T-helper 17 cell (primary cell): ENCODE measurements around the gene GMNC. TPM values are rescaled to one million over a fixed set of nuclear protein-coding genes. Genes with fewer than 3 reads are reported as not detected.

Source experiments
- ATAC-seq: fragments of 150-1000 bp; cut with Tn5 transposase; 2 replicates; pipeline ENCODE4 v1.10.0; 2021; ENCODE audit warnings: mild to moderate bottlenecking, moderate library complexity
- DNase-seq, 3 donors: peaks; one replicate each; pipeline versions ENCODE4 v3.0.0 to v3.0.0-alpha.2; 2020 to 2021
- H3K9me3 ChIP-seq: one replicate; pipeline ENCODE4 v1.7.0; 2013; ENCODE audit warnings: low read length, mild to moderate bottlenecking; ENCODE audit not compliant: control insufficient read depth, poor library complexity, severe bottlenecking
- H3K27ac Mint-ChIP-seq: one replicate; pipeline ENCODE4 v1.8.0; 2022; ENCODE audit warnings: mild to moderate bottlenecking, moderate library complexity, mixed read lengths
- H3K27me3 Mint-ChIP-seq: one replicate; pipeline ENCODE4 v1.8.0; 2022; ENCODE audit warnings: mixed read lengths
- H3K36me3 Mint-ChIP-seq: one replicate; pipeline ENCODE4 v1.8.0; 2022; ENCODE audit warnings: low read depth, mixed read lengths
- H3K4me1 Mint-ChIP-seq: one replicate; pipeline ENCODE4 v1.8.0; 2022; ENCODE audit warnings: mild to moderate bottlenecking, mixed read lengths
- H3K4me3 Mint-ChIP-seq: one replicate; pipeline ENCODE4 v1.8.0; 2022; ENCODE audit warnings: mild to moderate bottlenecking, moderate library complexity, mixed read lengths
- total RNA-seq, 4 donors: library from RNA in 2 of 4; stranded (reverse) in 2 of 4; gene quantifications; one replicate each; pipeline ENCODE4 v1.2.3 and lab custom pipeline; 2022 to 2026

The GMNC gene
- total RNA-seq, 2 donors from 2014 or later = not detected

DNA sequence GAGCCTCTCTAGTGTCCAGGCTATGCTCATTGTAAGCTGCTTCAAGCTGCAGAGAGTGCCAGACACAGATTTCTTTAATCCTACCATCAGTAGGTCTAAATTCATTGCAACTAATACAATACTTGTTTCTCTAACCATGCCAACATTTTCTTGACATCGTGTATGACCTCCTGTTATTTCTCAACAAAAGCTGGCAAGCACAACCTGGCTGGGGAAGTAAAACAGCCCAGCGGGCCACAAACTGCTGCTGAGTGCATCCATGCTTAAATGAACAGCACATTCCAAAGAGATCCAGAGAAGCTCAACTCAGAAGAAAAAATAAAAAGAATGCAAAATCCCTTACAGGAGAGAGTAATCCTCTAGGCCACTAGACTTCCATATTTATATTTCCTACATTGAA, 36.5 kb downstream of the GMNC start:
- Mint-ChIP-seq H3K4me1 (no peaks in the 10 kb centered on the region), H3K27me3 (no peaks in the 10 kb centered on the region), H3K4me3 (no peak overlapping the region), H3K36me3 (no peaks in the 10 kb centered on the region), H3K27ac (no peak overlapping the region)
- H3K9me3 ChIP-seq = no peaks in the 10 kb centered on the region
- DNase-seq (no peak), ATAC-seq (no peak)

- Mint-ChIP-seq H3K4me1 (no peaks in the 10 kb centered on the region), H3K36me3 (no peaks in the 10 kb centered on the region), H3K27me3 (no peaks in the 10 kb centered on the region), H3K27ac (no peak overlapping the region), H3K4me3 (no peak overlapping the region)
- ATAC-seq (no peak), DNase-seq (no peak)
- no peaks in the 10 kb centered on the region for H3K9me3 ChIP-seq
Measured at GRCh38 chr3:190825386-190826016, 37.0 kb downstream of the GMNC start.

GRCh38 chr3:190811775-190812480, 50.6 kb downstream of the GMNC start:
- no peaks in the 10 kb centered on the region for H3K36me3 Mint-ChIP-seq

GRCh38 chr3:190810957-190811356, 51.5 kb downstream of the GMNC start:
- Mint-ChIP-seq H3K27ac (no peak overlapping the region), H3K4me3 (no peak overlapping the region), H3K27me3 (peaks cover 5% of the 10 kb centered on the region), H3K4me1 (no peaks in the 10 kb centered on the region), H3K36me3 (no peaks in the 10 kb centered on the region)
- no peaks in the 10 kb centered on the region for H3K9me3 ChIP-seq
- no peak for ATAC-seq
- no peak for DNase-seq

More at GRCh38 chr3:190811775-190812480, 50.6 kb downstream of the GMNC start:
- H3K4me1 Mint-ChIP-seq = no peaks in the 10 kb centered on the region
- H3K4me3 Mint-ChIP-seq = no peak overlapping the region
- no peak overlapping the region for H3K27ac Mint-ChIP-seq
- H3K9me3 ChIP-seq = no peaks in the 10 kb centered on the region
- peaks cover 5% of the 10 kb centered on the region for H3K27me3 Mint-ChIP-seq
- DNase-seq (no peak), ATAC-seq (no peak)

DNA sequence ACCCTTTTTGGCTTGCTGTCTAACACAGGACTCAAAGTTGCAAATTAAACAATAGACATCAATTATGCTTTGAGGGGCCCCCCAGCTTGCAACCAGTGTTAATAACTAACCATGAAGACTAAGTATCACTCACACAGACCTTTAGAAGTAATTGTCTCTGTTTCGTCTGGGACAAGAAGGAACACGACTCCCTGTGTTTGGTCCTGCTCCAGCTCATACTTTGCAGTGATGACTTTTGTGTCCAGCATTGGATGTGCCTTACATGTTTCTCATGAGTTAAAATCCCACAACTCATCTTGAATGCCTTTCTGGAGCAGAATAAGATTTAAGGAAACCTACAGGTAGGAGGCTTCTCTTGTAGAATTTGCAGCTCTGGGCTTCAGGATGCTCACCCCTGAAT, 53.1 kb downstream of the GMNC start:
- Mint-ChIP-seq H3K27ac (no peak overlapping the region), H3K4me1 (no peaks in the 10 kb centered on the region)

DNA sequence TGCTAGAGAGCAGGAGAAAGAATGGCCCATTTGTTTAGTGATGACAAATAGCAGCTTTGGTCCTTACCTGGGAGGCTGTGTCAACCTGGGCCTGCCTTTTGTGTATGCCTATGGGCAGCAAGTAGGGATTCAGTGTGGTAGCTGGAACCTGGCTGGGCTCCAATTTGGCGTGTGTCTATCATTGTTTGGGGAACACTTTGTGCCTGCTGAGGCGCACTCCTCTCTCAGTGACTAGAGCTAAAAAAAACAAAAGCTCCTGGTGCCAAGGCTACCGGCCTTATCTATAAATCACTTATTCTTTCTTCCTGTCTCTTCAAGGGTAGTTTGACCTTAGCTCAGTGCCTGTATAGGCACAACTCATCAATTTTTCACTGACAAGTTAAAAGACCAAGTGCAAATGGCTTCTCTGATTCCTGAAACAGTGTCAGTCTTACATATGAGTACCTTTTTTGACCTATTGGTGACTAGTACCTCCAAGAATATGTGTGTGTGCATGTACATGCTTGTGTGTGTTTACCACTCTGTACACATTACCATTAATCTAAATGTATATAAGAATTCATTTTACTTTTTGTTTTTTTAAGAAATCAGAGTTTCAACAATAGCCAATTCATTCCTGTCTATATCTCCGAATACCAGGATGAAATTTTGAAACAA, 54.6 kb downstream of the GMNC start:
- ATAC-seq (no peak), DNase-seq (no peak)
- H3K27ac Mint-ChIP-seq = no peak overlapping the region
- H3K27me3 Mint-ChIP-seq = peaks cover 5% of the 10 kb centered on the region
- no peaks in the 10 kb centered on the region for H3K36me3 Mint-ChIP-seq
- no peaks in the 10 kb centered on the region for H3K4me1 Mint-ChIP-seq
- no peak overlapping the region for H3K4me3 Mint-ChIP-seq
- H3K9me3 ChIP-seq = no peaks in the 10 kb centered on the region

More for the DNA sequence above, 53.1 kb downstream of the GMNC start:
- Mint-ChIP-seq H3K27me3 (peaks cover 5% of the 10 kb centered on the region), H3K4me3 (no peak overlapping the region), H3K36me3 (no peaks in the 10 kb centered on the region)
- no peak for DNase-seq
- no peak for ATAC-seq
- H3K9me3 ChIP-seq = no peaks in the 10 kb centered on the region
